ENCODE results near the gene ELP5. TPM values are rescaled to one million over a fixed set of nuclear protein-coding genes. Genes with fewer than 3 reads are reported as not detected.

Gene ELP5
- total RNA-seq, 1 experiment from 2014 or later: 49.6 TPM

- Histone ChIP-seq H3K79me2 (ENCODE audit: insufficient read depth, low read length) (no peaks in the 10 kb centered on the region), H2BK20ac (ENCODE audit: low read depth, low read length, poor library complexity, severe bottlenecking) (no peak within 1 kb of the TSS), H2BK15ac (ENCODE audit: low read depth, low read length) (no peak within 1 kb of the TSS), H3K27me3 (ENCODE audit: insufficient read depth, low read length) (peaks cover 2% of the 10 kb centered on the region), H3K23ac (ENCODE audit: insufficient read length, low read depth, low read length) (no peak within 1 kb of the TSS), H2AFZ (ENCODE audit: low read length) (no peak within 1 kb of the TSS), H4K5ac (ENCODE audit: insufficient read length, low read depth, low read length) (no peak within 1 kb of the TSS), H3K4me2 (ENCODE audit: insufficient read depth, insufficient read length, low read length) (peak within 1 kb of the TSS; percentile 91), H3K4ac (ENCODE audit: low read depth, low read length) (no peak within 1 kb of the TSS), H3K14ac (ENCODE audit: insufficient read depth, low read length) (peak within 1 kb of the TSS; percentile 89; the same call in 1 of the 2 replicates), H3K18ac (ENCODE audit: insufficient read length, low read depth, low read length) (peak within 1 kb of the TSS; percentile 95), H2BK120ac (ENCODE audit: low read depth, low read length, poor library complexity, severe bottlenecking) (no peak within 1 kb of the TSS), H3K4me1 (ENCODE audit: insufficient read depth, low read length) (peaks cover 4% of the 10 kb centered on the region; the same call in 1 of the 2 replicates), H3K9me3 (ENCODE audit: control insufficient read depth, low read depth, low read length) (no peaks in the 10 kb centered on the region), H2BK12ac (ENCODE audit: insufficient read length, low read depth, low read length) (no peak within 1 kb of the TSS), H3K56ac (ENCODE audit: insufficient read length, low read depth, low read length) (no peak within 1 kb of the TSS), H3K9ac (ENCODE audit: extremely low read depth, insufficient read length, low read length) (peak within 1 kb of the TSS; percentile 22), H2BK5ac (ENCODE audit: insufficient read length, low read length) (no peak within 1 kb of the TSS), H3K27ac (ENCODE audit: insufficient read length, low read depth, low read length) (no peak within 1 kb of the TSS), H4K20me1 (ENCODE audit: control insufficient read depth, insufficient read depth, insufficient read length) (no peaks in the 10 kb centered on the region), H2AK5ac (ENCODE audit: insufficient read length, low read length) (no peak within 1 kb of the TSS), H4K91ac (ENCODE audit: insufficient read length, low read depth, low read length) (no peak within 1 kb of the TSS), H4K8ac (replicated peaks; ENCODE audit: insufficient read length, low read depth, low read length) (no peak within 1 kb of the TSS), H3K23me2 (ENCODE audit: insufficient read length, low read depth, low read length, poor library complexity, severe bottlenecking) (peaks cover 4% of the 10 kb centered on the region), H3K79me1 (ENCODE audit: insufficient read depth, low read depth, low read length, poor library complexity, severe bottlenecking) (no peaks in the 10 kb centered on the region), H3T11ph (ENCODE audit: low read length) (no peak within 1 kb of the TSS)
- peak within 1 kb of the TSS in 1 of 3 experiments; percentile 36; a peak in 2 of 7 replicates for H3K27ac Mint-ChIP-seq
- no peak for TF ChIP-seq CTCF (conservative IDR thresholded peaks at IDR 0.05)
- peaks cover 3% of the 10 kb centered on the region in 2 experiments; a peak in 3 of 5 replicates for H3K9me3 Mint-ChIP-seq
- peaks cover 71% of the 10 kb centered on the region for H3K27me3 Mint-ChIP-seq (ENCODE audit: low read depth)
- peaks cover 0 to 3% (median 0%) of the 10 kb centered on the region in 3 experiments; a peak in 2 of 7 replicates for H3K36me3 Mint-ChIP-seq (ENCODE audit: insufficient read depth in 1 of 3, low read depth in 3 of 3)
- no CpG with 5 or more reads among the region's 57 CpGs for WGBS (ENCODE audit: extremely low coverage, insufficient read length, low lambda C conversion rate)
- peak; percentile 100 for DNase-seq
- peaks cover 12 to 25% of the 10 kb centered on the region in 2 experiments for H3K4me1 Mint-ChIP-seq
- H3K4me3 Mint-ChIP-seq: peak within 1 kb of the TSS; percentile 61 to 83
Measured at GRCh38 chr17:7294614-7295153, 42.7 kb downstream of the ELP5 start, which contains the start of gene YBX2. Gene YBX2, minus strand, starts transcription at chr17:7294639. Its CDS starts 139 bp downstream, at chr17:7294500.
